HCT116 (cell line): ENCODE data around the gene OCA2.

Source experiments
- CTCF ChIP-seq, 3 experiments: fragments of 200-600 bp in 1 of 3; sonication (generic) in 1 of 3; IDR thresholded peaks in 2 of 3; conservative IDR thresholded peaks in 1 of 3; 2 replicates each; pipeline ENCODE4 v1.5.1; 2012 to 2017; ENCODE audit warnings: low read depth in 2 of 3, low read length in 2 of 3, antibody characterized with exemption in 1 of 3, borderline replicate concordance in 1 of 3, control low read depth in 1 of 3, mild to moderate bottlenecking in 1 of 3, mixed read lengths in 1 of 3, mixed run types in 1 of 3, moderate library complexity in 1 of 3; ENCODE audit not compliant: insufficient read depth in 1 of 3
- EGR1 ChIP-seq: IDR thresholded peaks from 2 replicates; pipeline ENCODE4 v1.6.1; 2012; ENCODE audit warnings: low read depth
- EZH2 ChIP-seq: fragments of 200-600 bp; sonication (generic); IDR thresholded peaks from 2 replicates; pipeline ENCODE4 v1.6.1; 2017; ENCODE audit warnings: antibody characterized with exemption, mixed run types
- EZH2phosphoT487 ChIP-seq: fragments of 200-600 bp; IDR thresholded peaks from 2 replicates; pipeline ENCODE4 v1.6.1; 2018; ENCODE audit warnings: antibody characterized with exemption, borderline replicate concordance
- JUND ChIP-seq: IDR thresholded peaks from 2 replicates; pipeline ENCODE4 v1.6.1; 2012
- POLR2A ChIP-seq: IDR thresholded peaks from 2 replicates; pipeline ENCODE4 v1.7.0; 2011; ENCODE audit warnings: borderline replicate concordance; ENCODE audit not compliant: insufficient read depth, insufficient read length; ENCODE audit errors: extremely low read depth
- POLR2AphosphoS5 ChIP-seq: IDR thresholded peaks from 2 replicates; pipeline ENCODE4 v1.6.1; 2011; ENCODE audit warnings: mild to moderate bottlenecking, low read depth, low read length, moderate library complexity
- RAD21 ChIP-seq: IDR thresholded peaks from 2 replicates; pipeline ENCODE4 v1.6.1; 2012; ENCODE audit warnings: low read depth, mild to moderate bottlenecking
- SIN3A ChIP-seq: IDR thresholded peaks from 2 replicates; pipeline ENCODE4 v1.6.1; 2012; ENCODE audit warnings: low read depth
- YY1 ChIP-seq: IDR thresholded peaks from 2 replicates; pipeline ENCODE4 v1.6.1; 2011; ENCODE audit warnings: low read length, low read depth, moderate library complexity, mild to moderate bottlenecking; ENCODE audit not compliant: insufficient replicate concordance; ENCODE audit errors: extremely low read depth
- ZNF274 ChIP-seq: fragments of 200-500 bp; sonication (Bioruptor generic); IDR thresholded peaks from 2 replicates; pipeline ENCODE4 v1.6.1; 2014; ENCODE audit warnings: mild to moderate bottlenecking, low read depth, low read length, inconsistent platforms
- TF ChIP-seq, protein P1 (sequence below): IDR thresholded peaks from 2 replicates; pipeline ENCODE4 v1.6.1; 2012

- TF ChIP-seq CTCF (IDR thresholded peaks at IDR 0.05 in 2 of 3, conservative IDR thresholded peaks at IDR 0.05 in 1 of 3; ENCODE audit: borderline replicate concordance in 1 of 3, insufficient read depth in 1 of 3, low read depth in 2 of 3, low read length in 2 of 3): no peak
- TF ChIP-seq EZH2: no peak
- no peak for TF ChIP-seq EZH2phosphoT487
- TF ChIP-seq YY1: no peak
- TF ChIP-seq, protein P1, sequence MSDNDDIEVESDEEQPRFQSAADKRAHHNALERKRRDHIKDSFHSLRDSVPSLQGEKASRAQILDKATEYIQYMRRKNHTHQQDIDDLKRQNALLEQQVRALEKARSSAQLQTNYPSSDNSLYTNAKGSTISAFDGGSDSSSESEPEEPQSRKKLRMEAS: no peak
- no peak for TF ChIP-seq RAD21
- TF ChIP-seq SIN3A: no peak
- TF ChIP-seq ZNF274: no peak
- TF ChIP-seq POLR2A: no peak
- no peak for TF ChIP-seq JUND
- no peak for TF ChIP-seq POLR2AphosphoS5
- no peak for TF ChIP-seq EGR1
Measured at GRCh38 chr15:27951191-27951890, 147.8 kb downstream of the OCA2 start.
